ENCODE data around the gene ATG9B. TPM values are rescaled to one million over a fixed set of nuclear protein-coding genes. Genes with fewer than 3 reads are reported as not detected.

Gene ATG9B
- total and polyA plus RNA-seq, 9 of the 15 experiments (the other 6 are each of a cell fraction or from before 2014, with no cell fraction given) = 0.29 to 8.0 (median 2.1) TPM

DNA sequence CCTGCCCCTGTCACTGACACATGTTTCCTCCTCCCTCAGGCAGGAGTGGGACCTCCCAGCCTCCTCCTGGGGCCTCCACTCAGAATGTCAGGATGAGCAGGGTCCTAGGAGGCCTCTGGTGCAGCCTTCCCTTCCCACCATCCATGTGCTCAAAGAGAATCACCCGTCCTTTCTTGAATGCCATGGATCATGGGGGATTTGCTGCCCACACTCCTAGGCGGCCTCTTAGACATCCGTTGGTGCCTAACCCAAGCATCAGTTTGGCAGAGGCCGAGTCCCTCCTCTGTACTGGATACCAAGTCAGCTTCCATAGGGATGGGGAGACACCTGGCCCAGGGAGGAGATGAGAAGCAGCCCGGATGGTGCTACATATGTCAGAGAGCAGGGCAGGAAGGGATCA is 26.5 kb downstream of the ATG9B start:
- intact Hi-C loops (cut with micrococcal nuclease) (loop anchor here (10.0 kb wide), 1 partner anchor 683 kb away; no protein-coding TSS in a partner anchor), in situ Hi-C loops (cut with MboI) (no loop called here)
- no peak overlapping the region for H2AFZ ChIP-seq (ENCODE audit: low read depth, low read length)

DNA sequence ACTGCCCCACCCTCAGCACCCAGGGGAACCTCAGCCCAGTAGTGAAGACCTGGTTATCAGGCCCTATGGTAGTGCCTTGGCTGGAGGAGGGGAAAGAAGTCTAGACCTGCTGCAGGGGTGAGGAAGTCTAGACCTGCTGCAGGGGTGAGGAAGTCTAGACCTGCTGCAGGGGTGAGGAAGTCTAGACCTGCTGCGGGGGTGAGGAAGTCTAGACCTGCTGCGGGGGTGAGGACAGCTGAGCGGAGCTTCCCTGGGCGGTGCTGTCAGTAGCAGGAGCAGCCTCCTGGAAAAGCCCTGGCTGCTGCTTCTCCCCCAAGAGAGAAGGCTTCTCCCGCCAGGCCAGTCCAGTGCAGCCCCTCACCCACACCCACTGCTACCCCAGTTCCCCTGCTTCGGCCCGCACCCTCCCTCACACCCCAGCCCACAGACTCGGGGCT is 27.2 kb downstream of the ATG9B start:
- ATAC-seq (peak; percentile 7), DNase-seq (ENCODE audit: extremely low read depth in 1 of 4, low spot score in 3 of 4) (peak in 3 of 4 experiments; percentile 61 to 67 (median 62)), FAIRE-seq (peak; percentile 70)
- H2AFZ ChIP-seq (ENCODE audit: low read depth, low read length) = peak overlapping the region; percentile 98
- H3K4me1 ChIP-seq (replicated peaks in 1 of 2; ENCODE audit: control insufficient read depth in 2 of 2, insufficient read depth in 2 of 2, low read length in 2 of 2) = peaks cover 49 to 76% of the 10 kb centered on the region in 2 experiments
- in situ Hi-C loops (cut with MboI) = no loop called here
- no peaks in the 10 kb centered on the region for H3K36me3 ChIP-seq (ENCODE audit: control insufficient read depth, insufficient read depth, low read length)
- H3K9me1 ChIP-seq (ENCODE audit: control insufficient read depth, insufficient read depth, low read length) = no peaks in the 10 kb centered on the region
- H3K79me2 ChIP-seq (ENCODE audit: control insufficient read depth, insufficient read depth, low read length) = no peaks in the 10 kb centered on the region
- H4K20me1 ChIP-seq (replicated peaks; ENCODE audit: control insufficient read depth, insufficient read depth, low read length) = peaks cover 5% of the 10 kb centered on the region; the same call in 1 of the 2 replicates
- H3K9me3 ChIP-seq (replicated peaks; ENCODE audit: control insufficient read depth, insufficient read depth, low read depth, low read length) = no peaks in the 10 kb centered on the region
- no peak overlapping the region for H3K4me3 ChIP-seq
- peak overlapping the region; percentile 46 for H3K4me2 ChIP-seq (ENCODE audit: insufficient read depth, low read length)
- intact Hi-C loops (cut with micrococcal nuclease) = loop anchor here (10.0 kb wide), 1 partner anchor 682 kb away; no protein-coding TSS in a partner anchor
- peak overlapping the region; percentile 38 to 87; a peak in 2 of 4 replicates for H3K9ac ChIP-seq (ENCODE audit: insufficient read depth in 1 of 2, low read depth in 2 of 2, low read length in 2 of 2)
- peak overlapping the region; percentile 44; the same call in 1 of the 3 replicates for H3K27ac ChIP-seq (ENCODE audit: extremely low read depth, low read depth, low read length)
- 56% methylated on average over 7 of the region's 8 CpGs for WGBS (ENCODE audit: insufficient coverage, low coverage, missing lambda C conversion rate)
- POLR2A ChIA-PET = interaction anchor here (0.6 to 2.2 kb wide), 4 partner anchors 10 to 1122 kb away, joined by 3 to 17 read pairs (median 4); no protein-coding TSS in a partner anchor
- no TSS peak for BruUV-seq (replicated peaks)
- CTCF ChIA-PET (ENCODE audit: low intra/inter-chr PET ratio) = interaction anchor here (0.6 to 0.7 kb wide), 2 partner anchors 9 to 307 kb away, joined by 3 to 4 read pairs; no protein-coding TSS in a partner anchor
- H3K27me3 ChIP-seq (ENCODE audit: control insufficient read depth in 2 of 2, insufficient read depth in 2 of 2, low read length in 2 of 2) = no peaks in the 10 kb centered on the region
- TF ChIP-seq CC2D1A (IDR thresholded peaks at IDR 0.05) (0 out of 2 replicates have a peak, but pooled peaks have one; percentile 8), ZNF518B (CRISPR knock-in tag; IDR thresholded peaks at IDR 0.05) (no peak), ZNF133 (CRISPR knock-in tag; IDR thresholded peaks at IDR 0.05) (no peak), STAG1 (CRISPR knock-in tag; IDR thresholded peaks at IDR 0.05; ENCODE audit: borderline replicate concordance) (no peak), SPI1 (IDR thresholded peaks at IDR 0.05; ENCODE audit: borderline replicate concordance, low read depth, low read length) (peak; percentile 68), ZNF41 (CRISPR knock-in tag; conservative IDR thresholded peaks at IDR 0.05) (no peak)
- TF ChIP-seq, protein P1, sequence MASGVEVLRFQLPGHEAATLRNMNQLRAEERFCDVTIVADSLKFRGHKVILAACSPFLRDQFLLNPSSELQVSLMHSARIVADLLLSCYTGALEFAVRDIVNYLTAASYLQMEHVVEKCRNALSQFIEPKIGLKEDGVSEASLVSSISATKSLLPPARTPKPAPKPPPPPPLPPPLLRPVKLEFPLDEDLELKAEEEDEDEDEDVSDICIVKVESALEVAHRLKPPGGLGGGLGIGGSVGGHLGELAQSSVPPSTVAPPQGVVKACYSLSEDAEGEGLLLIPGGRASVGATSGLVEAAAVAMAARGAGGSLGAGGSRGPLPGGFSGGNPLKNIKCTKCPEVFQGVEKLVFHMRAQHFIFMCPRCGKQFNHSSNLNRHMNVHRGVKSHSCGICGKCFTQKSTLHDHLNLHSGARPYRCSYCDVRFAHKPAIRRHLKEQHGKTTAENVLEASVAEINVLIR (CRISPR knock-in tag; IDR thresholded peaks at IDR 0.05) = no peak
- TF ChIP-seq, protein P2, sequence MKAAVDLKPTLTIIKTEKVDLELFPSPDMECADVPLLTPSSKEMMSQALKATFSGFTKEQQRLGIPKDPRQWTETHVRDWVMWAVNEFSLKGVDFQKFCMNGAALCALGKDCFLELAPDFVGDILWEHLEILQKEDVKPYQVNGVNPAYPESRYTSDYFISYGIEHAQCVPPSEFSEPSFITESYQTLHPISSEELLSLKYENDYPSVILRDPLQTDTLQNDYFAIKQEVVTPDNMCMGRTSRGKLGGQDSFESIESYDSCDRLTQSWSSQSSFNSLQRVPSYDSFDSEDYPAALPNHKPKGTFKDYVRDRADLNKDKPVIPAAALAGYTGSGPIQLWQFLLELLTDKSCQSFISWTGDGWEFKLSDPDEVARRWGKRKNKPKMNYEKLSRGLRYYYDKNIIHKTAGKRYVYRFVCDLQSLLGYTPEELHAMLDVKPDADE (conservative IDR thresholded peaks at IDR 0.05; ENCODE audit: control insufficient read depth, low read depth, low read length) = 0 out of 2 replicates have a peak, but pooled peaks have one; percentile 52

More for the DNA sequence above, 26.5 kb downstream of the ATG9B start:
- no peak for TF ChIP-seq ZNF444 (CRISPR knock-in tag; IDR thresholded peaks at IDR 0.05)
- H3K27me3 ChIP-seq (ENCODE audit: control insufficient read depth in 2 of 2, insufficient read depth in 2 of 2, low read length in 2 of 2) = no peaks in the 10 kb centered on the region
- no peak overlapping the region for H3K4me2 ChIP-seq (ENCODE audit: insufficient read depth, low read length)
- no peak overlapping the region for H3K27ac ChIP-seq (ENCODE audit: extremely low read depth, low read depth, low read length)
- H3K36me3 ChIP-seq (ENCODE audit: control insufficient read depth, insufficient read depth, low read length) = no peaks in the 10 kb centered on the region
- H3K9ac ChIP-seq (ENCODE audit: insufficient read depth in 1 of 2, low read depth in 2 of 2, low read length in 2 of 2) = no peak overlapping the region
- peaks cover 5% of the 10 kb centered on the region; the same call in 1 of the 2 replicates for H4K20me1 ChIP-seq (replicated peaks; ENCODE audit: control insufficient read depth, insufficient read depth, low read length)
- FAIRE-seq = no peak
- H3K9me3 ChIP-seq (replicated peaks; ENCODE audit: control insufficient read depth, insufficient read depth, low read depth, low read length) = no peaks in the 10 kb centered on the region
- no TSS peak for BruUV-seq (replicated peaks)
- H3K79me2 ChIP-seq (ENCODE audit: control insufficient read depth, insufficient read depth, low read length) = no peaks in the 10 kb centered on the region
- ATAC-seq = no peak
- peaks cover 43 to 78% of the 10 kb centered on the region in 2 experiments for H3K4me1 ChIP-seq (replicated peaks in 1 of 2; ENCODE audit: control insufficient read depth in 2 of 2, insufficient read depth in 2 of 2, low read length in 2 of 2)
- CTCF ChIA-PET (ENCODE audit: low intra/inter-chr PET ratio) = no interaction called here
- DNase-seq (ENCODE audit: extremely low read depth in 1 of 4, low spot score in 3 of 4) = no peak
- H3K9me1 ChIP-seq (ENCODE audit: control insufficient read depth, insufficient read depth, low read length) = no peaks in the 10 kb centered on the region
- POLR2A ChIA-PET = interaction anchor here (1.5 to 2.2 kb wide), 2 partner anchors 9 to 12 kb away, joined by 3 to 17 read pairs; no protein-coding TSS in a partner anchor
- 82% methylated on average over 5 of the region's 5 CpGs for WGBS (ENCODE audit: insufficient coverage, low coverage, missing lambda C conversion rate)
- no peak overlapping the region for H3K4me3 ChIP-seq
